ENCODE measurements around the gene DMRTA1. TPM values are rescaled to one million over a fixed set of nuclear protein-coding genes. Genes with fewer than 3 reads are reported as not detected.

The DMRTA1 gene
- total and polyA plus RNA-seq, 10 of the 15 experiments (the other 5 are each of a cell fraction or from before 2014, with no cell fraction given), result not detected

GRCh38 chr9:22424616-22425015 is 22.0 kb upstream of the DMRTA1 start (continued):
- TF ChIP-seq NRF1 (conservative IDR thresholded peaks at IDR 0.05; ENCODE audit: low read depth, low read length), result no peak
- TF ChIP-seq POLR2AphosphoS2 (IDR thresholded peaks at IDR 0.05; ENCODE audit: low read depth, low read length), result no peak
- no peak for TF ChIP-seq TARDBP (IDR thresholded peaks at IDR 0.05; ENCODE audit: borderline replicate concordance)
- no peak for TF ChIP-seq SKIL (IDR thresholded peaks at IDR 0.05; ENCODE audit: low read depth, poor library complexity, severe bottlenecking)
- TF ChIP-seq JUND (IDR thresholded peaks at IDR 0.05; ENCODE audit: low read depth, low read length), result no peak
- TF ChIP-seq KAT2A (conservative IDR thresholded peaks at IDR 0.05; ENCODE audit: control insufficient read depth, low read depth, low read length), result no peak
- no peak for TF ChIP-seq PAX8 (IDR thresholded peaks at IDR 0.05)
- no peak for TF ChIP-seq ZBED1 (IDR thresholded peaks at IDR 0.05; ENCODE audit: borderline replicate concordance)
- no peak for TF ChIP-seq KDM1A (IDR thresholded peaks at IDR 0.05; ENCODE audit: borderline replicate concordance)
- no peak for TF ChIP-seq NR2C1 (IDR thresholded peaks at IDR 0.05)
- no peak for TF ChIP-seq TCF7 (IDR thresholded peaks at IDR 0.05; ENCODE audit: borderline replicate concordance)
- TF ChIP-seq IRF3 (IDR thresholded peaks at IDR 0.05), result no peak

- Histone ChIP-seq H3K27me3 (replicated peaks in 1 of 2; ENCODE audit: control insufficient read depth in 2 of 2, insufficient read depth in 2 of 2, low read length in 1 of 2) (no peaks in the 10 kb centered on the region), H3K79me2 (ENCODE audit: control insufficient read depth, insufficient read depth, low read length) (no peaks in the 10 kb centered on the region), H3K4me1 (ENCODE audit: control insufficient read depth, insufficient read depth, low read length) (no peaks in the 10 kb centered on the region), H3K36me3 (ENCODE audit: control insufficient read depth in 2 of 2, insufficient read depth in 2 of 2, low read length in 1 of 2) (no peaks in the 10 kb centered on the region), H3K9me3 (replicated peaks; ENCODE audit: control insufficient read depth, insufficient read depth, low read length) (no peaks in the 10 kb centered on the region), H3K27ac (ENCODE audit: control insufficient read depth, insufficient read depth) (no peak overlapping the region), H3K4me2 (ENCODE audit: control insufficient read depth, insufficient read depth) (no peak overlapping the region), H3K4me3 (no peak overlapping the region), H2AFZ (ENCODE audit: control insufficient read depth, low read depth, low read length) (no peak overlapping the region), H4K20me1 (ENCODE audit: control insufficient read depth, insufficient read depth) (no peaks in the 10 kb centered on the region), H3K9ac (ENCODE audit: control insufficient read depth, insufficient read depth, low read length) (no peak overlapping the region)
- RAD21 ChIA-PET (ENCODE audit: unreplicated experiment), result no interaction called here
- intact Hi-C loops (cut with micrococcal nuclease; ENCODE audit: unreplicated experiment), result no loop called here
- CTCF ChIA-PET, result no interaction called here
- DNase-seq (ENCODE audit: low read depth, low spot score) (no peak), ATAC-seq (no peak), FAIRE-seq (no peak)
- BruUV-seq (replicated peaks), result no TSS peak
- SMC1A ChIA-PET (ENCODE audit: uncharacterized antibody, unreplicated experiment), result no interaction called here
- POLR2A ChIA-PET, result no interaction called here
- in situ Hi-C loops (cut with MboI), result no loop called here
- WGBS (ENCODE audit: insufficient coverage, insufficient replicate concordance, low lambda C conversion rate, missing lambda C conversion rate), result 12% methylated on average over 4 of the region's 4 CpGs
- TF ChIP-seq MTA3 (IDR thresholded peaks at IDR 0.05; ENCODE audit: borderline replicate concordance, low read length) (no peak), RAD21 (IDR thresholded peaks at IDR 0.05; ENCODE audit: insufficient read depth, low read depth, low read length) (no peak), RELA (IDR thresholded peaks at IDR 0.05; ENCODE audit: borderline replicate concordance, partially characterized antibody) (no peak), RB1 (IDR thresholded peaks at IDR 0.05; ENCODE audit: borderline replicate concordance) (no peak), CBFB (IDR thresholded peaks at IDR 0.05; ENCODE audit: low read depth) (no peak), GATAD2B (conservative IDR thresholded peaks at IDR 0.05; ENCODE audit: low read depth) (no peak), ZNF274 (IDR thresholded peaks at IDR 0.05; ENCODE audit: insufficient read depth, insufficient read length) (no peak)
- TF ChIP-seq, protein P1, sequence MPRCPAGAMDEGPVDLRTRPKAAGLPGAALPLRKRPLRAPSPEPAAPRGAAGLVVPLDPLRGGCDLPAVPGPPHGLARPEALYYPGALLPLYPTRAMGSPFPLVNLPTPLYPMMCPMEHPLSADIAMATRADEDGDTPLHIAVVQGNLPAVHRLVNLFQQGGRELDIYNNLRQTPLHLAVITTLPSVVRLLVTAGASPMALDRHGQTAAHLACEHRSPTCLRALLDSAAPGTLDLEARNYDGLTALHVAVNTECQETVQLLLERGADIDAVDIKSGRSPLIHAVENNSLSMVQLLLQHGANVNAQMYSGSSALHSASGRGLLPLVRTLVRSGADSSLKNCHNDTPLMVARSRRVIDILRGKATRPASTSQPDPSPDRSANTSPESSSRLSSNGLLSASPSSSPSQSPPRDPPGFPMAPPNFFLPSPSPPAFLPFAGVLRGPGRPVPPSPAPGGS (IDR thresholded peaks at IDR 0.05; ENCODE audit: borderline replicate concordance, insufficient read depth, low read depth, low read length, poor library complexity, severe bottlenecking), result no peak
- TF ChIP-seq, protein P2, sequence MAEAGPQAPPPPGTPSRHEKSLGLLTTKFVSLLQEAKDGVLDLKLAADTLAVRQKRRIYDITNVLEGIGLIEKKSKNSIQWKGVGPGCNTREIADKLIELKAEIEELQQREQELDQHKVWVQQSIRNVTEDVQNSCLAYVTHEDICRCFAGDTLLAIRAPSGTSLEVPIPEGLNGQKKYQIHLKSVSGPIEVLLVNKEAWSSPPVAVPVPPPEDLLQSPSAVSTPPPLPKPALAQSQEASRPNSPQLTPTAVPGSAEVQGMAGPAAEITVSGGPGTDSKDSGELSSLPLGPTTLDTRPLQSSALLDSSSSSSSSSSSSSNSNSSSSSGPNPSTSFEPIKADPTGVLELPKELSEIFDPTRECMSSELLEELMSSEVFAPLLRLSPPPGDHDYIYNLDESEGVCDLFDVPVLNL (IDR thresholded peaks at IDR 0.05; ENCODE audit: low read depth, low read length), result no peak
These were observed 21.1 kb upstream of the DMRTA1 start for GRCh38 chr9:22425551-22425950.

Data from GM12878 (cell line).